GM21360 (cell line): ENCODE results near the gene ID3.
A peak's percentile ranks its signal among the peaks of the same experiment; 100 is the strongest.
"Not testable (repeated sequence)": the region's sequence is repeated elsewhere in the genome, so short reads cannot be mapped to it uniquely, and the experiment has no call there.

Source experiments
- ATAC-seq: cut with Tn5 transposase; IDR thresholded peaks from one replicate; pipeline ENCODE4 v1.9.1; 2021; ENCODE audit warnings: mild to moderate bottlenecking, moderate library complexity; ENCODE audit not compliant: unreplicated experiment

ID3 gene

DNA sequence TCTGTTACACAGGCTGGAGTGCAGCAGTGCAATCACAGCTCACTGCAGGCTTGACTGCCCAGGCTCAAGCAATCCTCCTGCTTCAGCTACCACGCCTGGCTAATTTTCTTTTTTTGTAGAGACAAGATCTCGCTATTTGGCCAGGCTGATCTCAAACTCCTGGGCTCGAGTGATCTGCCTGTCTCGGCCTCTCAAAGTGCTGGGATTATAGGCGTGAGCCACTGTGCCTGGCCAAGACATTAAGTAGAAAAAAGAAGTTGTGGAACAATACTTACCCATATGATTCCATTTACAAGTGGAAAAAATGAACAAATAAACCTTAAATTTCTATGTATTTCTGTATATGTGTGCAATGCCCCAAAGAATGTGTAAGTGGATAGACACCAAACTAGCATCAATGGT is 30.3 kb upstream of the ID3 start:
- no peak for ATAC-seq

DNA sequence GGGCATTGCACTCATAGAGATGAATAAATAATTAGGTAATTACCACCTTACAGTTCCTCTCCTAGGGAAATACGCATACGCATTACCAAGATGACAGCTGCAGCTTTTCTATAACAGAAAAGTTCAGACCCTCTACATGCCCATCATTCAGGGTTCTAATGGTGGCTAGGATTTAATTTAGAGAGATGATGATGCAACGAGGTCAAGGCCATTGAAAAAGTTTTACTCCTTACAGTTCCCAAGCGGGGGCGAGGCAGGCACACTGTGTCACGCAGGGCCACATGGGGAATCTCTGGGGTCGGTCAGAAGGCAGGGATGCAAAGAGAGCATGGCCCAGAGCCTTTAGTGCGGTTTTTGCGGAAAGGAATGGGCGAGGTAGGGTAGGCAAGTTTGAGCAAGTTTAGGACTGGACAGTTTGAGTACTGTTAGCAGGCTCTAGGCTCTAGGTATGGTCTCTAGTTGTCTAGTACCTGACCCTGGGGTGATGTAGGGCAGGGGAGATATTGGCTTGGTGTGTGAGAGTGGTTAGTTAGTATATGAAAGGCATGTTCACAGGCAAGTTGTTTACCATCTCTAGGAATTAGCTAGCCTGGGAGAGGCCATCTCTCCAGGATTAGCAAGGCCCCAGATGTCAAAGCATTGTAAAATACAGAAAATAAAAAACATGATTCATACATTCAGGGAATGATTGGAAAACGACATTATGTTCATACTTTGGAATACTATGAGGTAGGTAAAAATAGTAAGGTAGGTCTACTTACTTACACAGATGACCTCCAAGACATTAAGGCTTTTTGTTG is 29.6 kb upstream of the ID3 start:
- ATAC-seq: no peak

DNA sequence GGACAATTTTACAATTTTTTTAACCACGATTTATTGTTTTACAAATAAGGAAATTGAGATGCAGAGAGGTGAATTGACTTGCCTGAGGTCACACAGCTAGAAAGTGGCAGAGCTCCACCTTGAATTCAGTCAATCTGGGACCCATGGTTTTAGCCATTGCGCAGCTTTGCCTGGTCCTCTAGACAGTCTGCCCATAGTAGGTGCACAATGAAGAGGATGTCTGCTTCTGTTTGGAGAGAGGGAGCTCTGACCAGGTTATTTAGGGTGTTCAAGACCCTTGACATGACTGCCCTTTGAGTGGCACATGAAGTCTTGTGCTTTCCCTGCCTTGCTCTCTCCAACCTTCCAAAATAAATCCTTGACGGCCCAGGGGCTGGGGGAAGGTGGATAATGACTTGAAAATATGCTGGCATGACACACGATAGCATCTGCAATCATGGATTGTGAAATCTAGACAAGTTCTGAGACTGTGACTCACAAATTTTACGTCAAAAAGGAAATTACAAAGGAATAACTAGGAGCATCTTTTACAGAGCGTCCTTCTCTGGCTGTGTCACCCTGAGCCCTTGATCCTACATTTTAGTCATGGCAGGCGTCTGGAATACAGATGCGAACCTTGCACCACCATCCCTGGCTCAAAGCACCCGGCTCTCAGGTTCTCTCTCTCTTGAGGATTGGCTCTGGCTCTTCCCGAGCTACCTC is 26.2 kb upstream of the ID3 start:
- ATAC-seq: no peak

DNA sequence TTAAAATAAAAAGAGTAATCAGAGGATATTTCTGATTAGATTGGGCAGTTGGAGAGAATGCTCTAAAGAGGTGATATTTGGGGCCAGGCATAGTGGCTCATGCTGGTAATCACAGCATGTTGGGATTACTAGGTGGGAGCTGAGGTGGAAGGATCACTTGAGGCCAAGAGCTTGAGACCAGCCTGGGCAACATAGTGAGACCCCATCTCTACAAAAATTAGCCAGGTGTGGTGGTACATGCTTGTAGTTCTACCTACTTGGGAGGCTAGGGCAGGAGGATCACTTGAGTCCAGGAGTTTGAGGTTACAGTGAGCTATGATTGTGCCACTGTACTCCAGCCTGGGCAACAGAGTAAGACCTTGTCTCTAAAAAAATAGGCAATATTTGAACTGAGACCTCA is 24.4 kb upstream of the ID3 start:
- ATAC-seq: not testable (repeated sequence)

DNA sequence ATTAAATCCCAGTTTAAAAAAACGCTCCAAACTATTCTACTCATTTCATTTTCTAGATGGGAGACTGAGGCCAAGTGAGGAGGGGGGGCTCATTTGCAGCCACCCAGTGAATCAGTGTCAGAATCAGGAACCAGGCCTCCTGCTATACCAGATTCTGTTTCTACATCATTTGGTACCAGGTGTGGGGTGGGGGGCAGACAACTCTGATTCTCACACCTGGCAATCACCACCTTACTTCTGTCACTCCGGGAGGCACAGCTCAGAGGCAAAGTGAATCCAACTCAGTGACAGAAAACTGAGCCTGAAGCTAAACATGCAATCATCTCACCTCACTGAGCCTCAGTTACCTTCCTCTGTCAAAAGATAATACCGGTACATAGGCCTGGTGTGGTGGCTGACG is 23.5 kb upstream of the ID3 start:
- no peak for ATAC-seq

DNA sequence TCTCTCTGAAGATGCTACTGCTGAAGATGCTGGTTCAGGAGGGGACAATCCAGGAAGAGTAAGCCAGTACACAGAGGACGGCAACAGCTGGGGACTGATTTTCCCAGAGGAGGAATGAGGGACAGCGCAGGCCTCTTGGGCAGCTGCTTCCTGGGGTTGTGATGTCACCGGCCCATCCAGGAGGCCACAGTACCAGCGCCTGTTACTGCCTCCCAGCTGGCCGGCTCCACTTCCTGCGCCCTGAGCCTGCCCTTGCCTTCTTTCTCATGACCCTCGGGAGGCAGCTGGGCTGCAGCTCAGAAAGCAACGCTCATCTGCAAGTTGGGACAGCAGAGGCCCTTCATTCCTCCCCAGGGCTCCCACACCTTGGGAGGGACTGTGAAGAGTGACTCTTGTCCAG is 21.9 kb upstream of the ID3 start:
- no peak for ATAC-seq

DNA sequence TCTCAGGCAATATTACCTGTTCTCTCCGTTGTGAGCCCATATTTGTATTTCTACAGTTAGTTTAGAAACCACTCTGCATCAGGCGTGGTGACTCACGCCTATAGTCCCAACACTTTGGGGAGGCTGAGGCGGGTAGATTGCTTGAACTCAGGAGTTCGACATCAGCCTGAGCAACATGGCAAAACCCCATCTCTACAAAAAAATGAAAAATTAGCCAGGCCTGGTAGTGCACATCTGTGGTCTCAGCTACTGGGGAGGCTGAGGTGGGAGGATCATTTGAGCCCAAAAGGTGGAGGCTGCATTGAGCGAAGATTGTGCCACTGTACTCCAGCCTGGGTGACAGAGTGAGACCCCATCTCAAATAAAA is 19.7 kb upstream of the ID3 start:
- no peak for ATAC-seq

DNA sequence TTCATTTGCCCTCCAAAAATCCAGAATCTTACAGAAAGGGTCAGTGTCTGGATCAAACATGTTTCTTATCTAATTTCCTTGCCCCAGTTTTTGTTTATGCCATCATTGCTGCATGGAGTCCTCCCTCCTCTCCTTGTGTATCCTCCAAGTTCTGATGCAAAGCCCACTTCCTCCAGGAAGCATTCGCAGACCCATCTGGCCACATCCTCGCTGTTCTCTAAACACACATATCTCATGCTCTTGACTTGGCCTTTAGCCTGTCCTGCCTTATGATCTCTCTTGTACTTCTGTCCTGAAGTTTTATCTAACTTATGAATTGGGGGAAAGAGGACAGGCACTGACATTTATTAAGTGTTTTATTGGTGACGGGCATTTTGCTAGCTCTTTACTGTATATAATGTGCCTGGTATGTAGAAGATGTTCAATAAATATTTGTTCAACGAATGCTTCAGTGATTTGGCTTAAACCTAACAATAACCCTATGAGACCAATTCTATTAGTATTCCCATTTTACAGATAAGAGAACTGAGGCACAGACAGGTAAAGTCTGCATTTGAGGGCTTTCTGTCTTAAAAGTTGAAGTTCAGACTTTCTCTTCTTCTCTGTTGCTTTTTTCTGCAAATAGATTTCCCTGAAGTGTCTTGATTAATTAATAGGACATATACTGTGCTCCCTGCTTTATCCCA is 19.2 kb upstream of the ID3 start:
- ATAC-seq: no peak

DNA sequence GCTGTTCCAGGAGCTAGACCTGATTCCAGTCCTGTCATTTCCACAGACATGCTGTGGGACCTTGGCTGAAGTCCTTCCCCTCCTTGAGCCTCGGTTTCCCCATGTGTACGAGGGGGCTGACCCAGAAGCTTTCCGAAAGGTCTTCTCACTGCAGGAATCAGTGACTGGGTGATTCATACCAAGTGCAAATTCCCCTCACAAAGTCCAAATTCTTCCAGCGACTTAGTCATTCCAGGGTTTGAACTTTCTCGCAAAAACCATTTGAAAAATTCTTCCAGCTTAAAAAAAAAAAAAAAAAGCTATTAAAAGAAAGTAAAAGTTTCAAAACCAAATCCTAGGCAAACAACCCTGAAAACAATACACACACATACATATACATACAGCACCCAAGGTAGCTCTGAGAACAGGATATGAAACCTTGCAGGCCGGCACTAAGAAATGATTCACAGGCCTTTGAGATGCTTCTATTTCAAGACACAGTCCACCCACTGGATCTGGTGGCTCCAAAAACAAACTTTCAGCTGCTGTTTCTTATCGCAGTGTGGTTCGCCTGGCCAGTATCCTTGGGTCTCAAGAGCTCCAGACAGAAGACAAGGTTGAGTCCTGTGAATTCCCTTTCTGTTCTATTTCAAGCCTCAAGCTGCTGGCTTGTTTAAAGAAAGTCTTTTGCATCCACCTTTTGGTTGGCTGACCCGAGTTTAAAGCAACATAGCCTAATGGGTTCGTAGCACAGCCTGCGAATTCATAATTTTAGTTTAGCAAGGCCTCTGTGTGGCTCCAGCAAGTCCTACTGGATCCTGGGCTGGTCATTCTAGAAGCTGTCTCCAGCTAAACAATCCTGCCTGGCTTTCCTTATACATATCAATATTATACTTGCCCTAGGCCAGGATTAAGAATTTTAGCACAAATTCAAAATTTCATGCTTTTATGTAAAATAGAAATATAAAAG is 18.0 kb upstream of the ID3 start:
- peak; percentile 79 for ATAC-seq

DNA sequence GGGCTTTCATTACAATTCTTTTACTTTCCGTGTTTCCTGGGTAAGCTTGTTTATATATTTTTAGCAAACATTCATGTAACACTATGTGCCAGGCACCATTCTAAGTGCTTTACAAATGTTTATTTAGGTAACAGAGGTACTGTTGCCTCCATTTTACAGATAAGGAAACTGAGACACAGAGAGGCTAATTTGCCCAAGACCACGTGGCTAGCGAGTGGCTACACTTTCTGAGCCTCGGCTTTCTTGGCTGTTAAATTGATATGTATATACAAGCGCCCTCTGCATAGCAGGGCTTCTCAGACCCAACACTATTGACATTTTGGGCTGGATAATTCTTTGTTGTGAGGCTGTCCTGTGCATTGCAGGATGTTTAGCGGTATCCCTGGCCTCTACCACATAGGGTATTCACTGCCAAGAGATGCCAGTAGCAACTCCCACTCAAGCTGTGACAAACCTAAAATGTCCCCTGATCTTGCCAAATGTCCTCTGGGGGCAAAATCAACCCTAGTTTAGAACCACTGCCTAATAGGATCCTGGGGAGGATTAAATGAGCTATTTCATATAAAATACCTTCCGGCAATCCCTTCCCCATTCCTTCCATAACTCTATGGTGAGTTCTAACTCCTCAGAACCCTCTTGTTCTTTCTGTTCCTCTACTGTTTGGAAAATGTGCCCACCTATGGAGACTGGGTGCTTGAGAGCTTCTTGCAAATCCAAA is 17.2 kb upstream of the ID3 start:
- no peak for ATAC-seq

DNA sequence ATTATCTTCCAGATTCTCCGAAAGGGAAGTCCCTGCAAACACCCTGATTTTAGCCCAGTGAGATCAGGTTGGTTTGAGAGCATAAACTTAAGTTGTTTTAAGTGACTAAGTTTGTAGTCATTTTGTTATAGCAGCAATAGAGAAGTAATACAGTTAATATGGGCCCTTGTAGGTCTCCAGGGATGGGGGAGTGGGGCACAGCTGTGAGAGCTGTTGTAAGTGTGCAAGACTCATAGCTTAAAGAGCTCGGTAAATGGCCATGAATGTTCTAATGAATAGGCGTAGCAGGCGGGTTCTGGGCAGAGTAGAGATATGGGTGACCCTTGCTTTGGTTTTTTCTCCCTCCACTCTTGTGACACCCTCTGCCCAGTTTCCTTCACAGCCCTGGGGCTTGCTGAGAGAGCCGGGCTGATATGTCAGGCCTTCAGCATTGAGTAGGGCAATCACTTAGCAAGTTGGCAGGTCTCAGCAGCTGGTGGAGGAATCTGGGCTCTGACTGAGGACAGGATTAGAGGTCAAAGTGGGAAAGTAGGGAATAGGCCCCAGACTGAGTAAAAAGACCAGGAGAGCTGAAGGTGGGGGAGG is 16.0 kb upstream of the ID3 start:
- no peak for ATAC-seq

DNA sequence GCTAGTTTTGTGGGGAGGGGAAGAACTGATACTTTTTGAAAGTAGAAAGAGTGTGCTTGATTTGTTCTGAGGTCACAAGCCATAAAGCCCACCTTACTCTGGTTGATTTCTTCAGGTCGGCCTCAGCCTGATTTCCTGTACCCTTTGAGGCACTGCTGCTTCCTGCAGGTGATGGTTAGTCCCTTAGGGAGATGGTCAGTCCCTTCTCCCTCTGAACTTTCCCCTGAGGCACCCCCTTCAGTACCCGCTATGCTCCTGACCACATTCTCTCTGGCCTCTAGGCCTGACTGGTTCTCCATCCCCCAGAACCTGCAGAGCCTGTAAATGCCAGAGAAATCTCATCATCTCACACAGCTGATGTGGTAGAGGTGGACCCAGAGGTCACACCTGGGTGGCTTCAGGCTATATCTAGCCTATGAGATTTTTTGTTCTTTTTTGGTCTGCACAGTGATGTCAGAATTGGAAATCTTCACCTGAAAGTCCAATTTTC is 15.0 kb upstream of the ID3 start:
- ATAC-seq: no peak

DNA sequence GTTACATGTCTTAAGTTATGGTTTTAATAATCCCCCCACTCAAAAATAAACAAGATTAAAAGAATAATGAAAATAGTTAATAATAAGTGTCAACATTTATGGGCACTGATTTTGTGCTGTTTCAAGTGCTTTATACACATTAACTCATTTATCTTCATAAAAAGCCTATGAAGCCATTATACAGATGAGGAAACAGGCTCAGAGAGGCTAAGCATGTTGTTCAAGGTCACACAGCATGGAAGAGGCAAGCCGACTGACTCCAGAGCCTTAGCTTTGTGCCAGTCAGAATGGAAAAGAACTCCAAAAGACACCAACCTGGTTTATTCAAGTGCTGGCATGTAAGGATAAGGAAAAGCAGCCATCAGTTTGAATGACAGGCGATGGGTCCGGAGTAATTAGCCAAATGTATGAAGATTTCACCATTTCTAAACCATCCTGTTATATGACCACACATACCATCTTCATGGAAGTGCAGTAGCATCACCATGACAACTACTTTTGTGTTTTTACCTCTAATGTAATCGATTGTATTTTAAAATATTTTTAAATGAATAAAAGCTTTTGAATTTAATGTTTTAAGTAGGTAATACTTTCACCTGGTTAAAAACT is 14.4 kb upstream of the ID3 start:
- ATAC-seq: no peak

DNA sequence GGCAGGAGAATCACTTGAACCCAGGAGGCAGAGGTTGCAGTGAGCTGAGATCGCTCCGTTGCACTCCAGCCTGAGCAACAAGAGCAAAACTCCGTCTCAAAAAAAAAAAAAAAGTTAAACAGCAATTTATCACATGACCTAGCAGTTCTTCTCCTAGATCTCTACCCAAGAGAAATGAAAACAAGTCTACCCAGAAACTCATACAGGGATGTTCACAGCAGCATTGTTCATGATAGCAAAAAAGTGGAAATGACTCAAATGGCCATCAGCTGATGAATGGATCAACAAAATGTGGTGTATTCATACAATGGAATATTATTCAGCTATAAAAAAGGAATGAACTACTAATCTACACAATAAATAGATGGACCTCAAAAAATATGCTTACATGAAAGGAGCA is 12.2 kb upstream of the ID3 start:
- ATAC-seq: no peak

DNA sequence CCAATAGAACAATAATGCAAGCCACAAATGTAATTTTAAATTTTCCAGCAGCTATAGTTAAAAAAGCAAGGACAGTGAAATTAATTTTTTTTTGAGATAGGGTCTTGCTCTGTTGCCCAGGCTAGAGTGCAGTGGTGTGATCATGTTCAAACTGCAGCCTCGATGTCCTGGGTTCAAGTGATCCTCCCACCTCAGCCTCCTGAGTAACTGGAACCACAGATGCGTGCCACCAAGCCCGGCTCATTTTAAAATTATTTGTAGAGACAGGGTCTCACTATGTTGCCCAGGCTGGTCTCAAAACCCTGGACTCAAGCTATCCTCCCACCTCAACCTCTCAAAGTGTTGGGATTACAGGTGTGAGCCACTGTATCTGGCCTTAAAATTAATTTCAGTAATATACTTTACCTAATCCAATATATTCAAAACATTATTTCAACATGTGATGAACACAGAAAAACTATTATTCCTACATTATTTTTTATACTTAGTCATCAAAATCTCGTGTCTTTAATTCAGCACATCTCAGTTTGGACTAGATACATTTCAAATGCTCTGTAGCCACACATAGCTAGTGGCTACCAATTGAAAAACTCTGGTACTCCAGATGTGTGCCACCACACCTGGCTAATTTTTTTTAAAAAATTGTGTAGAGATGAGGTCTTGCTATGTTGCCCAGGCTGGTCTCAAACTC is 10.8 kb upstream of the ID3 start:
- ATAC-seq: no peak

DNA sequence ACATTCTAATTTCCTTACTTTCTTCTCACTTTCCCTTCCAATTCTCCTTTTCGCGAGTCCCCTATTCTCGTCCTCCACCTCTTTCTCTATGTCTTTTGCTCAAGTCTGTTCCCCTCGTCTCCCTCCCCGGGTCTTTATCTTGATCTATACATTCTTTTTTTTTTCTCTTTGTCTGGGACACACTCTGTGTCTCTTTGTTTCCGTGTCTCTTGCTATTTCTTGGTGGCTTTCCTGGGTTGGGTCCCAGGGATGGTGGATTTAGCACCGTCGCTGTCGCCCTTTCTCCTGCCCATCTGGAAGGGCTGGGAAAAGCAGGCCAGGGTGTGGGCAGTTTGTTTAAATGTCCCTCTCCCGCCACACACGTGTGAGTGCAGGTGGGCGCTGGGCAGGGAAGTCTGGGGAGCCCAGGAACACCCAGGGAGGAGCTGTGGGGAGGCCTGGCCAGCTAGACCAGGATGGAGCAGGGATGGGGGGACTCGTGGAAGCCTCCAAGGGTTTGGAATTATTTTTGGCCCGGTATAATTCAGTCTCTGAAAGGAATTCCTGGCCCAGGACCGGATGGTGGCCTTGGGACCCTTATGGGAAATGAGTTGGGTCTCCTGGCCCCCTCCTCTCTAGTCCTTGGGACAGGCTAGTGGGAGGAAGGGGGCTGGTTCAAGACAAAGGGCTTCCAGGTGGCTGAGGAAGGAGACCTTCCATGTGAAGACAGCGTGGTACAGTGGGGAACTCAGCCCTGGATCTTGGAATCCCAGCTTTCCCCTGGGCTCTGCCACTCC is 9.5 kb upstream of the ID3 start:
- no peak for ATAC-seq

DNA sequence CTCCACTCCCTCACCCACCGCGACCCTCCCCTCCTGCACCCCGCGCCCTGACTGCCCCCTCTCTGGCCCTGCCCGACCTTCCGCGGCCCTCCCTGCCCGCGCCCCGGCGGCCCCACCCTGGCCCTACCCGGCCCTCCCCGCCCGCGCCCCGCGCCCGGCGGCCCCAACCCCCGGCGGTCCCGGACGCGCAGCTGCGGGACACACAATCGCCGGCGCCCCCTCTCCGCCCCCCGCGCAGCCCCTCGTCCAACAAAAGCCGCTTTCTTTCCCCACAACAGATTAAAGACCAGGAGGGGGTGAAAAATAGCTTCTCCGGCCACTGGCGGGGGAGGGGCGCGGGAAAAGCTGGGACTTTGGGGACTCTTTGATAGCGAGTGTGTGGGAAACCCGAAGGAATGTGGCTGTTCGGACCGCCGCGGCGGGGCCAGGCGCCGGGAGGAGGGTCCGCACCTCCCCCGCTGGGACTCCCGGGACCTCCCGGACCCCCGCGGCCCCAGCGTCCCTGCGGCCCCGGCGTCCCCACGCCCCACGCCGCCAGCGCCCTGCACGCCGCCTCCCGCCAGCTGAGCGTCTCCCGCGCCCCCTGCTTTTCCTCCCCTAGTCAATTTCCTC is 8.8 kb upstream of the ID3 start:
- ATAC-seq: no peak

DNA sequence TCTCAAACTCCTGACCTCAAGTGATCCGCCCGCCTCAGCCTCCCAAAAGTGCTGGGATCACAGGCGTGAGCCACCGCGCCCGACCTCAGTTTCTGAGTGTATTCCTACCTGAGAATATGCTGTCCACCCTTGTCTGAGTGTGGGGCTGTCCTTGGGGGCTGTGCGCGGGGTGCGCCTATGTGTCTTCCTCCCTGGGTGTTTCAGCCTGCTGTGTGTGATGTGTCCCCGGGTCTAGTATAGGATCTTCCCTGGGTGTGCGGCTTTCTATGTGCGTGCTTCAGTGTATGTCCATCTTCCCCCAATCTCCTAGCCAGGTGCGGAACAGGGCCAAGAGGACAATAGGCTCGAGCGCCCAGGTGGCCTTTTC is 8.3 kb upstream of the ID3 start:
- ATAC-seq: no peak
